Retinal pigment epithelial cell (primary cell): ENCODE results near the gene DLGAP4.

Experiments
- DNase-seq: peaks from one replicate; pipeline ENCODE4 v3.0.0-alpha.2; 2010; ENCODE audit warnings: low read depth
- H3K4me3 ChIP-seq: 2 replicates; pipeline ENCODE4 v1.5.1; 2011; ENCODE audit warnings: mild to moderate bottlenecking, low read length, control low read depth, moderate library complexity
- TF ChIP-seq, protein P1 (sequence below): conservative IDR thresholded peaks from 2 replicates; pipeline ENCODE4 v1.5.1; 2011; ENCODE audit warnings: low read depth, low read length, control low read depth, inconsistent platforms

The DLGAP4 gene

GRCh38 chr20:36576081-36576445, 269.9 kb downstream of the DLGAP4 start:
- DNase-seq, result no peak
- TF ChIP-seq, protein P1, sequence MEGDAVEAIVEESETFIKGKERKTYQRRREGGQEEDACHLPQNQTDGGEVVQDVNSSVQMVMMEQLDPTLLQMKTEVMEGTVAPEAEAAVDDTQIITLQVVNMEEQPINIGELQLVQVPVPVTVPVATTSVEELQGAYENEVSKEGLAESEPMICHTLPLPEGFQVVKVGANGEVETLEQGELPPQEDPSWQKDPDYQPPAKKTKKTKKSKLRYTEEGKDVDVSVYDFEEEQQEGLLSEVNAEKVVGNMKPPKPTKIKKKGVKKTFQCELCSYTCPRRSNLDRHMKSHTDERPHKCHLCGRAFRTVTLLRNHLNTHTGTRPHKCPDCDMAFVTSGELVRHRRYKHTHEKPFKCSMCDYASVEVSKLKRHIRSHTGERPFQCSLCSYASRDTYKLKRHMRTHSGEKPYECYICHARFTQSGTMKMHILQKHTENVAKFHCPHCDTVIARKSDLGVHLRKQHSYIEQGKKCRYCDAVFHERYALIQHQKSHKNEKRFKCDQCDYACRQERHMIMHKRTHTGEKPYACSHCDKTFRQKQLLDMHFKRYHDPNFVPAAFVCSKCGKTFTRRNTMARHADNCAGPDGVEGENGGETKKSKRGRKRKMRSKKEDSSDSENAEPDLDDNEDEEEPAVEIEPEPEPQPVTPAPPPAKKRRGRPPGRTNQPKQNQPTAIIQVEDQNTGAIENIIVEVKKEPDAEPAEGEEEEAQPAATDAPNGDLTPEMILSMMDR, result no peak
- no peak overlapping the region for H3K4me3 ChIP-seq
